HG03139 (cell line): Measurements from ENCODE around the gene PUM1.
"Not testable (repeated sequence)": the region's sequence is repeated elsewhere in the genome, so short reads cannot be mapped to it uniquely, and the experiment has no call there.

Experiments used
- ATAC-seq: cut with Tn5 transposase; IDR thresholded peaks from one replicate; pipeline ENCODE4 v1.9.1; 2021; ENCODE audit not compliant: unreplicated experiment

Gene PUM1

GRCh38 chr1:30968220-30968971 is 97.1 kb downstream of the PUM1 start:
- ATAC-seq = no peak

GRCh38 chr1:30966690-30967369 is 98.7 kb downstream of the PUM1 start:
- ATAC-seq = no peak

DNA sequence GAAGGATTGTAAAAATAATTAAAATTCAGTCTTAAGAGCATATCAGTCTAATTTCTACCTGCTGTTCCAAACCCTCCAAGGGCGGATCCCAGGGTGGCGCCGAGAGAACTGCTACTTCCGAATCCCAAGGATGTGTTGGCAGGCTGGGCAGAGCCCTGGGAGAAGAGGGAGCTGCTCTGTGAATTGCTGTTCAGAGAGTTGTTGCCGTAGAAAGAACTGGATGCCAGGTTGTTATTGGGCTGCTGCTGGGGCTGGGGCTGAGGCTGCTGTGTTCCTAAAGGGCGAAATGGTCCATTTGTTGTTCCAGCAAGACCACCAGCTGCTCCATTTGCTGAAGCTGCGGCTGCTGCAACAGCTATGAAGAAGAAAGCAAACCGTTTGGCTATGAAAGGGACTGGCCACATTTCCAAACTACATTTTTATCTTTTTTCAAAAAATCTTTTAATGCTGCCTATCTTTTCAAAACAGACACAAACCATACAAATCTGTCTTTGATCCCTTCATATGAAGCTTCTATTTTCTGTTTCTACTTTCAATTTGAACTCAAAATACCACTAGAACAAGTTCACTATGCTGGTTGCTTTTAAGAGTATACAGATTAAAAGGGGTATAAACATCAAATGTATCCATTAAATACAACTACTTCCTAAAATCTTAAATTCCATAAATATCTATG is 99.5 kb downstream of the PUM1 start:
- no peak for ATAC-seq

GRCh38 chr1:30964706-30965105 is 100.8 kb downstream of the PUM1 start:
- ATAC-seq = no peak

DNA sequence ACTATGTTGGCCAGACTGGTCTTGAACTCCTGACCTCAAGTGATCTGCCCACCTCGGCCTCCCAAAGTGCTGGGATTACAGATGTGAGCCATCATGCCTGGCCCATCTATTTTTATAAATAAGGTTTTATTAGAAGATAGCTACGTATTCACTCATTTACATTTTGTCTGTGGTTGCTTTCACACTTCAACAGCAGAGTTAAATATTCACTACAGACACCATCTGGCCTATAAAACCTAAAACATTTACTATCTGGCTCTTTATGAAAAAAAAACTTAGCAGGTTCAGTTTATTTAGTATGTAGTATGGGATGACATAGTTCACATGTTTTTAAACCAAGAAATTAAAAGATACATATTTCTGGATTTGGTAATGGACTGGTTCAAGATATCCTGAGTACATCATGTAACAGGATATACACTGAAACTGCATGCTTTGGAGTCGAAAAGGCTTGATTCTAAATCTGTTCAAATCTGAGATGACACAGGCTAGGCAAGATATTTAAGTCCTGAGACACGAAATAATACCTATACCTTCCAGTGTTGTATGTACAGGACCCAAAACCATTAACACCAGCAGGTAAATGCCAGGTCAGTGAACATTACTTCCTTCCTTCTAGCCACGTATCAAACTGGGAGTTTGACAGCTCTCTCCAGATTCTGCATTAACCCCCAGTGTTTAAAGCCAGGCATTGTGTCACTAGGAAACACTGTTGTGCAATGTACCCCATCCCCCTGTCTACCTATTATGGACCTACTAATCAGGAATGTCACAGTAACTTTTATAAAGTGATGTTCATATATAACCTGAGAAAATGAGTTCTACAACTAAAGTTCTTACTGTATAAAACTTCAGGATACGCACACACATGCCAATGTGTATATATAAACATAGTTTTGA is 102.7 kb downstream of the PUM1 start:
- no peak for ATAC-seq

GRCh38 chr1:30957560-30958222 is 107.8 kb downstream of the PUM1 start:
- ATAC-seq = no peak

GRCh38 chr1:30955448-30956015 is 110.0 kb downstream of the PUM1 start:
- ATAC-seq = no peak

DNA sequence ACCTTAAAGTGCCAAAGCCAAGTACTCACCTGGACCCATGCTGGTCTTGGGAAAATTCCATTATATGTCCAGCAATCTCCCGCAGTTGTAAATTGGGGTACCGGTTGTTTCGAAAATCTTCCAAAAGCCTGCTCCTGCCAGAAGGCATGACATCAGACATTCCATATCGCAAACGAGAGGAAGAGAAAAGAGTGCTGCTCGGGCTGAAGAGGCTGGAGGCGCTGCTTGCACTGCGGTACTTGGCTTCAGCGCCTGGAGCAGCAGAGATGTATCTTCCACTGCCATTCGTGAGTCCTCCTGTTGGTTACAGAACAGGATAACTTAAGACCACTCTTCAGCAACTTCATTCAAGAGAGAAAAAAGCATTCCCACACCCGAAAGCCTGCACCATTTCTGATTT is 111.8 kb downstream of the PUM1 start:
- ATAC-seq = no peak

- no peak for ATAC-seq
Observed at GRCh38 chr1:30952098-30952497, 113.4 kb downstream of the PUM1 start.

- ATAC-seq = no peak
Observed at GRCh38 chr1:30950700-30951099, 114.8 kb downstream of the PUM1 start.

DNA sequence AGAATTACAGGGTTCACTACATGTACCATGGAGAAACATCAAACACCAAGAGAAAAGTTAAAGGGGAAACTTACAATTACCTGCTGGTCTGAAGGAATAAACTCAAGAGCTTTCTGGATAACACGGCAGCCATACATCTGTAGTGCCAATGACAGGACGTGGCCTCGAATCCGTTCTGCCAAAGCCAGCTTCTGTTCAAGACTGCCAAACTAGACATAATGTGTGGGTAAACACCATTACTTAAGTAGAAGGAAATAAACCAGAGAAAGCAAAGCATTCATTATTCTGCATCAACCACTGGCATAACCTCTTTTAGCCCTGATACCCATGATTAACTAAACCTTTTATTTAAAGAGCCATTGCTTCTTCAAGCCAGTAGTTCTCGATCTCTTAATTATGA is 115.5 kb downstream of the PUM1 start:
- ATAC-seq = no peak

GRCh38 chr1:30949487-30949838 is 116.1 kb downstream of the PUM1 start:
- ATAC-seq = not testable (repeated sequence)

DNA sequence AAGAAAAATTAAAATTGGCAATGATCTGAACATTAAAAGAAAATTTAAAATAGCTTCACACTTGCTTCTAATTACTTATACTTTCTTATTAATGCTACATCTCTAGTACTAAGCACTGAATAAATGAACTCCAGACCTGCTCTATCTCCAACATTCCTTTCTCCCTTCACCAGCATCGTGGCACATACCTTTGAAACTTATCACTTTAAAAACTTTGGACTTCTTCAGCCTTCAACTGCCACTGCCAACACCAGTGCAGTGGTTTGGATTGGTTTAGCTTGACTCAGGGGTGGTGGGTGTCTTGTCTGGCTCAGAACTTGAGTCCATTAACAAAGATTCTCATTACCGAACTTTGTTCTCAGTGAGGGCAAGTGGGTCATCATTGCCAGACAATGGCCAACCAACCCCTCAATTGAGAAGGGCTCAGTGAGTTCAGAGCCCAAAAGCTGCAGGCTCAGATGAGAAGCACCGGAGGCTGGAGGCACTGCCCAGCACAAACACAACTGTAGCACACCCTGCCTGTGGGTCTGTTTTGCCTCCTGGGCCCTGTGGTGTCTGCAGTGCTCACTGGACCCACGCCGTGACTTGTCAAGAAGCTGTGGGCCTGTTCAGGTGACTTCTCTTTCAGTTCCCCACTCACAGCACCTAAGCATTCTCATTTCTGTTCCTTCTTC is 116.6 kb downstream of the PUM1 start:
- not testable (repeated sequence) for ATAC-seq

- ATAC-seq = no peak
Observed at GRCh38 chr1:30948278-30948677, 117.2 kb downstream of the PUM1 start.

DNA sequence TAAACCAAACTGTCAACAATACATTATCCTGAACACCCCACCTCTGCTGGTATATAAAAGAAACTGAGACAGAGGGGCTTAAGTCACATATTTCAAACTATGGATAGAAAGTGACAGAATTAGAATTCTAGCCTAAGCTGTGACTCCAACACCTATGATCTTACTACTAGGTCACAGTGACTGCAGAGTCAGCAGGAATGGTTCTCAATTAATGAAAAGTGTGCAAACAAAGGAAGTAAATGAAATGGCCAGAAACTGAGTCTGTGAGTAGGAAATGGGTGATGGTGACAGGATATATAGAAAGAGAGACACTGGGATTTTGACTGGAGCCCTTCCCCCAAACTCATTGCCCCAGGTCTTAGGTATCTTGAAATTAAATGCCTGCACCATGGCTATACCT is 118.3 kb downstream of the PUM1 start:
- no peak for ATAC-seq

GRCh38 chr1:30942326-30942963 is 123.1 kb downstream of the PUM1 start:
- no peak for ATAC-seq

DNA sequence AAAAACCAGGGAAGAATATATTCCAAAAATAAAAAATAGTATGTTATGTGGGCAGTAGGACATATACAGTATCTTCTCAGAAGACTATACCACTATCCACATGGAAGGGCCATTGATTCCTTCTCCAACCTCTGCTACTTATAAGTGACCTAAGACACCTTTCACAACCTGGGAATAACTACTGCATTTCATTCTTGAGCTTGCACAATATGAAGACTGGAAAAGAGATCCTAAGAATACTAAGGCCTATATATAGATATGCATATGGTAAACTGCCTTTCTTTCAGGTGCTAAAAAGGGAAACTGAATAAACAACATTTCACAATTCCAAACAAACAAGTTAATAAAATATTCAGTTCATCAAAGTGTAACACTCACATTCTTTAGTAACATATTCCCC is 125.0 kb downstream of the PUM1 start:
- ATAC-seq = no peak

DNA sequence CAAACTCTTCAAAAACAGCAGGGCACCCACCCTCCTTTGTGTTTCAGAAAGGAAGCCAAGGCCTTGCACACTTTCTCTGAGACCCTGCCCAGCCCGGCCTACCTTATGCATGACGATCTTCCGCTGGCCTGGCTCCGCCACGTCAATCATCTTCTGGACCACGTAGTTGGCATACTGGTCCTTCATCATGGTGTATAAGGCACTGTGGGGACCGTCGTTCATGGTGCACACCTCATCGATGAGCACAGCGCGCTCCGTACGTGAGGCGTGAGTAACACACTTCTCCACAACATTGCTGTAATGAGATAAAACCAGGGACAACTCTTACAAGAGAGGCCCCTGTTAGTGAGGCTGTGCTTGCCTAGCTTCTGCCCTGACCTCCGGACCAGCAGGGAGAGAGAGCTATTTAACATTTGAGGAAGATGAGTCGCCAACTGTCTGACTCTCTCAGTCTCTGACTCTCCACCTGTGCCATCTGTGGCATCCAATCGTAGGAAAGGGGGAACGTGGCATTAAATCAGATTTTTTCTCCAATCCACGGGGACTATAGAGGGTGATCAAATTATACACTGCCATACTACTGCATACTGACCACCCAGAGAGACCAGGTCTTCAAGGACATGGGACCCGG is 128.9 kb downstream of the PUM1 start:
- ATAC-seq = no peak

GRCh38 chr1:30935758-30936157 is 129.8 kb downstream of the PUM1 start:
- ATAC-seq = not testable (repeated sequence)
